Raji (cell line): ENCODE measurements around the gene KIF4A.

Experiments used
- POLR2A ChIP-seq: IDR thresholded peaks from 2 replicates; pipeline ENCODE4 v1.6.1; 2011; ENCODE audit warnings: low read depth, low read length, control low read depth; ENCODE audit not compliant: insufficient read depth

The KIF4A gene

DNA sequence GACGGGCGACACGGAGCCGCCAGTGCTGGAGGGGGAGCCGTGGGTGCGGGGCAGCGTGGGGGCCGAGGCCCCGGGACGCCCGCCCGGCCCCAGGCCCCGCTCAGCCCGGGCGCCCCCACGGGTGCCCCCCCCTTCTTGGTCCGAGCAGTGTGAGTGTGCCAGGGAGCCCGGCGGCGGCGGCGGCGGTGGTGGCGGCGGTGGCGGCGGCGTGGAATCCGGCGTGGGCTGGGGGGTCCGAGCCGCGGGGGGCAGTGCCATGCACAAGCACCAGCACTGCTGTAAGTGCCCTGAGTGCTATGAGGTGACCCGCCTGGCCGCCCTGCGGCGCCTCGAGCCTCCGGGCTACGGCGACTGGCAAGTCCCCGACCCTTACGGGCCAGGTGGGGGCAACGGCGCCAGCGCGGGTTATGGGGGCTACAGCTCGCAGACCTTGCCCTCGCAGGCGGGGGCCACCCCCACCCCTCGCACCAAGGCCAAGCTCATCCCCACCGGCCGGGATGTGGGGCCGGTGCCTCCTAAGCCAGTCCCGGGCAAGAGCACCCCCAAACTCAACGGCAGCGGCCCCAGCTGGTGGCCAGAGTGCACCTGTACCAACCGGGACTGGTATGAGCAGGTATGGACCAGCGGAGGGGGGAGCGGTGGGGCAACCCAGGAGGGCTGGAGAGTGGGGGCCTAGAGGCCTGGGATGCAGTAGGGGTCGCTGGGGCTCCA is 155.2 kb downstream of the KIF4A start:
- no peak for TF ChIP-seq POLR2A

DNA sequence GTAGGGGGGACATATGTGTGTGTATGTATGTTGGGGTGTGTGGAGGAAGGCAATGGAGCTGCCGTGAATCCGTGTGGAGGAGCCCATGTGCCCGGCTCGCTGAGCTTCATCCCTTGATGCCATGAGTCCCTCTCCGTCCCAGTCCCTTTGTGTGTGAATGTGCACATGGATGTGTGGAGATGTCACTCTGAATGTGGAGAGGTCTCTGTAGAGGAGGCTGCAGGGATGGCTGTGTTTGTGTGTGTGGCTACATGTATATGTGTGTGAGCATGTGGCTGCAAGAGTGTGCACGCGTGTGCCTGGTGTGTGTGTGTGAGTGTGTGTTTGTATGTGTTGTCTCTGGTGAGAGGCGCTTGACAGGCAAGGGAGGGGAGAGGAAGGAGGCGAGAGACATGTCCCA is 156.0 kb downstream of the KIF4A start:
- TF ChIP-seq POLR2A = no peak

DNA sequence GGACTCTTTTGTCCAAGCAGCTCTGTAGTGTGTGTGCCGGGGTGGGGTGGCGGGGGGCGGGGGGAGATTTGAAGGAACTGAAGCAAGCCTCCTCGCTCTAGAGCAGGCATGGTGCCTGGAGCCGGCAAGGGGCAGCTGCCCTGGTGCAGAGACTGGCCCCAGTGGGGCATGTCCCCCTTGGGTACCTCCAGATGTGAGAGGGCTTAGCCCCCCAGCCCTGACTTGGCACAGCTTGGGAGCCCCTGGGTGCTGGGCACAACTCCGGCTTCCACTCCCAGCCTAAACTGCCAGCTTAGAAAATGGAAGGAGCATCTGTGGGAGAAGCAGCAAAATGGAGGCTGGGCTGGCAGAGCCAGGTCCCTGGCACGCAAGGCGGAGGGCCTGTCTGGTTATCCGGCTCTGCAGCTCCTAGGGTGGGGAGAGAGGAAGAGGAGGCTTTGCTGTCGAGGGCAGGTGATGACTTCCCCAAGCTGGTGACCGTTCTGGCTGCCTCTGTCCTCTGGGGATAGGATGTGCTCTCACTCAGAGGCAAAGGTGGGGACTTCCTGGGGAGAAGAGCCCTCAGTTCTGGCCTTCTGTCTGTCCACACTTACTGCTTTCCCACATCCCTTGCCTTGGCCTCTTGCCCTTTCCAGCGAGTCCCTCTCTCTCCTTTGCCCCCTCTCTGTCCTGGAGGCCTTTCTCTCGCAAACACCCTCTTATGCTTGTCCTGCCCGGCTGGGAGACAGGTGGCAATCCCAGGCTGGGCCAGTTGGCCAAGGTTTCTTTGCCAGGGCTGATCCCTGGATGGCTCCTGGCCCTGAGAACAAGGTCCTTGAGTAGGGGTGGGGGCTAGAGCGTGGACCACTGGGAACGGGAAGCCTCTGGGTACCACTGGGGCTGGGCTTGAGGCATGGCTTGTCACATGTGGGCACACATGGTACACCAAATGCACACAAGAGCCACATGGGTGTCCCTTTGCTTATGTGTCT is 156.8 kb downstream of the KIF4A start:
- TF ChIP-seq POLR2A = no peak

DNA sequence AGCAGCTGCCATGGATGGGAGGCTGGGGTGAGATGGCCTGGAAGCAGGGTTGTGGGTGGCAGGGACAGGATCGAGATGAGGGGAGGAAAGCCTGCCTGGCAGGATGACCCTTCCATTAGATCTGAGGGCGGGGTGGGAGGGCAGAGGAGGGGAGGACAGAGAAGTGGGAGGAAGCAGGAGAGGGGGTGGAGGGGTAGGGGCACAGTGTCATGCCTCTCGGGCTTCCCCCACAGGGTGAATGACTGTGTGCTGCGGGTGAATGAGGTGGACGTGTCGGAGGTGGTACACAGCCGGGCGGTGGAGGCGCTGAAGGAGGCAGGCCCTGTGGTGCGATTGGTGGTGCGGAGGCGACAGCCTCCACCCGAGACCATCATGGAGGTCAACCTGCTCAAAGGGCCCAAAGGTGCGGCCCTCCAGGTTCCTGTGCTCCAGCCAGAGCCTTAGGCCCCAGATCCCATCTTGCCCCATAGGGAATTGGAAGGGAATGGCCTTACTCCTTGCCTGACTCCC is 159.6 kb downstream of the KIF4A start:
- TF ChIP-seq POLR2A = no peak

DNA sequence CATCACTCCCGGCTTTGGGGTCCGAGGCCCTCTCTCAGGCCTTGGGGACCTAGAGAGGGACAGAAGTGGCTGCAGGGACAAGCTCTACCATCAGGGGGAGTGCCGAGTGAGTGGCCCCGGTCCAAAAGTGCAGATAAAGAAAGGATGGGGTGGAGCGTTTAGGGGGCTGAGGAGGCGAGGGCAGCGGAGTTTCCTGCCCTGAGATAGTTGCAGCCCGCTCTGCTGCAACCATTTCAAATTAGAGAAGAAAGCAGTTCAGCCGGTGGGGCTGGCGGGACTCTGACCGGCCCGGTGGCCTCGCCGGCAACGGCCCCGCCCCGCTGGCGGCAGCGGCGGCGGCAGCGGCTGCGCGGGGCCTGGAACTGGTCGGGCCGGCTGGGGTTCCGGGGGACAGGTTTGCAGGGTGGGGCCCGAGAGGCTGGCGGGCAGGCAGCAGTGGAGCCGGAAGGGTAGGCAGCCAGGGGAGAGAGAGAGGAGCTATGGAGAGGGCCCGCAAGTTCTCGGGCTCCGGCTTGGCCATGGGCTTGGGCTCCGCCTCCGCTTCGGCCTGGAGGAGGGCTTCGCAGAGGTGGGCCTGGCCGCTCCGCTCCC is 162.3 kb downstream of the KIF4A start:
- TF ChIP-seq POLR2A = no peak

DNA sequence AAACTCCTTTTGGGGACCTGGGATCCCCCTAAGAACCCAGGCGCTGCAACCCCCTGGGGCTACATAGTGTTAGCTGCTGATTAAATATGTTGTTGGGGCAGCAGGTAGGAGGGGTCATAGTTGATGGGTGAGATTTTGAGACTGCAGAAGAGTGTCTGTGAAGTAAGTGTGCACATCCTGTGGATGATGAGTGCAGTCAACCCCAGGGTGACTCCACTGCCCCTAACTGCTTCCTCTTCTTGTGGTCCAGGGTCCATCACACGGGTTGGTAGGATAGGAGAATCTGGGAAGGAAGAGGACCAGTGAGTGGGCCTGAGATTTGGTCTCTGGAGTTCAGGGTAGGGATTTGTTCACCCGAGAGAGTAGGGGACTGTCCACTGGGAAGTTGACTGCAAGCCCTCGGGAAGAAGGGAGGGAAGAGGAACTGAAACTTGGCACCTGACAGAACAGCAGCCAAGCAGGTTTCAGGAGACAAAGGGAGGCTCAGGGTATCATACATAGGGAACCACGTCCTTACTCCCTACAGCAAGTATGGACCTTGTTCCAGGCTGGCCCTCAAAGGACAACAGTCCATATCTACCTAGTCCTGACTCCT is 163.2 kb downstream of the KIF4A start:
- TF ChIP-seq POLR2A = no peak

DNA sequence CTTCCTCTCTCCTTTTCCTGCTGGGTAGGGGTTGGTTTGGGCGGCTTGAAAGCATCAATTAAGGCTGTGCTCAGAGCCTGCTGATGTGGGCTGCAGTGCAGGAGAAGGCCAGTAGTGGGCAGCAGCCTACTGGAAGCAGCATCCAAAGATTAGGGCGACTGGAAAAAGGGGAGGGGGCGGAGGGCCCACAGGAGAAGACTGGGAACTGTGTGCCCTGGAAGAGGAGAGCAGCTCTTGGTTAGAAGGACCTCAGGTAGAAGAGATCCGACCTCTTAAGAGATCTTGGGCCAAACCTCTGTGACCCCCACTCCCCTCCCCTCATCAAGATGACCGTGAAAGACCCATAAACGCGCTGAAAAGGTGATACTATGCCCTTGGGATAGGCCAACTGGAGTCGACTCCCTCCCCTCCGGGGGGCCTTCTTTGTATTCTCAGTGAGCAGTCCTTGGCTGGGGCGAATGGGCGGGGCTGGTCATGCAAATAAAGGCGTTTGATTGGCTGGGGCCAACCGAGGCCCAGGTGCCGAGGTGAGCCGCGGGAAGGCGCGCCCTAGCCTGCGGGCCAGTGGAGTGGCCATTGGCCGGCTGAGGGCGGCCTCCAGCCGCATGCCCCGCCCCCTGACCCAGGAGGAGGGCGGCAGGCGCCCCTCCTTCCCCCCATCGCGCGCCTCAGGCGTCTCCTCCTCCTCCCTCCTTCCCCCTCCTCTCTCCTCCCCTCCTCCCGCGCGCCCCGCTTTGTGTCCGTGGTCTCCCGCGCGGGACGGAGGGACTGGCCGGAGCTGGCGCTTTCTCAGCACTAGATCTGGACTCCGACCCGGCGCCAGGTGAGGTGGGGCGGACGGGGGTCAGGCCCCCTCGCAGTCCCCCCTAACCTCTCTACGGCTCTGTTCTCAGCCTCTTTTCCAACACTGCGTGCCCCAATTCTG is 164.8 kb downstream of the KIF4A start:
- no peak for TF ChIP-seq POLR2A

DNA sequence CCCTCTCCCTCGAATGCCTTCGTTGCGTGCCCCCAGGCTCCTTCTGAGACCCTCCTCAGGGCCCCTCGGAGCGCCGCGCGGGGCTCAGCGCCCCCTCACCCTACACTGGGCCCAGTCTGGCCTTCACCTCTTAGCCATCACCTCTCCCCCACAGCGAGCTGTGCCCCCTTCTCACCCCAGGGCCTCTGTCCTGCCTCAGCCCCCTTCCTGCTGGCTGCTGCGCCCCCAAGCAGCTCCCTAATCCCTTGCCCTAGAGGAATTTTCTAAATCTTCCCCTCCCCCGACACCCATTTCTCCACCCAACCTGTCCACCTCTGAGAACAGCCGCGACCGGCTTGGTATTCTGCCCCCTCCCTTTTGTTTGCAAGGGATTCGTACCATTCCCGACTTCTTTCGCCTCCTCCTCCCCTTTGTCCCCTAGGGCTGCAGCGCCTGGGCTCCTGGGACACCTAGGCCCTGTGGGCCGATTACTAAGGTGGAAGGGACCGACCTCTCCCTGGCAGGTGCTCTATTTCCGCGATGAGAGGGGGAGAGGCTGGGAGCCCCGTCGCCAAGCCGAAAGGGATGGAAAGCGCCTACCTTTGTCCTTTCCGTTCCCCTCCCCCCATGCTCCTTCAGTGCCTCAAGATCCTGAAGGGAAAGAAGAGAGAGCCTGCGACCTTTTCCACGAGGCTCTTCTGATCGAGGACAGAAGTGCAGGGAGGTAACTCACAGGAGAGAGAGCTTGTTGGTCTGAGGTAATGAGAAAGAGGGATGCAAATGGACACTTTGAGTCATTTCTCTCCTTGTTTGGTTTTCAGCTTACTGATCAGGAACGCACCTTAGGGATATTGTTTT is 165.7 kb downstream of the KIF4A start:
- no peak for TF ChIP-seq POLR2A

DNA sequence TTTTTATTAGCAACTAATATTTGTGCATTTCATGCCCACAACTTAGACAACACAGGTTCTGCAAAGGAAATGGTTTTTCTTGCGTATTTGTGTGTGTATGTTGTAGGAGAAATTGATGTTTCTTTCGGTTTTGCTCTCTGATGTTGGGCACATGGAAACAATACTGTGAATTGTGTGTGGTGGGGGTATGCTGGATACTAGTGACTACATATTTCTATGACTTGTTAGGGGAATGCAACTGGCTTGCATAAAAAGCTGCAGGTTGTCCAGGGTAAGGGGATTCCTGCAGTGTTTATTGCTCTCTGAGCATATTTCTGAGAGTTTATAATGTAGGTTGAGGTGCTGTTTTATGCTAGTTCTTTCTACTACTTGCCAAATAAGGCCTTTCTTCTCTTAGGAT is 166.4 kb downstream of the KIF4A start:
- TF ChIP-seq POLR2A = no peak

DNA sequence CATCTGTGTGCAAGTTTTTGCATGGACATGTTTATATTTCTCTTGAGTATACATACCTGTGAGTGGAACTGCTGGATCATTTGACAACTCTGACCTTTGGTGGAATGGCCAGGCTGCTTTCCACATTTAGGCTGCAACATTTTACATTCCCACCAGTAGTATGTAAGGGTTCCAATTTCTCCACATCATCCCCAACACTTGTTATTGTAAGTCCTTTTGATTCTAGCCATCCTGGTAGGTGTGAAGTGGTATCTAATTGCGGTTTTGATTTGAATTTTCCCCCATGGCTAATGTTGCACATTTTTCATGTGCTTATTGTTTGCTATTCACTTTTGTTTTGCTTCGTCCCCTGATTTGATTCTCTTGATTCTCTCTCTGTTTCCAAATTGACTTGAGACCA is 171.1 kb downstream of the KIF4A start:
- TF ChIP-seq POLR2A = no peak

DNA sequence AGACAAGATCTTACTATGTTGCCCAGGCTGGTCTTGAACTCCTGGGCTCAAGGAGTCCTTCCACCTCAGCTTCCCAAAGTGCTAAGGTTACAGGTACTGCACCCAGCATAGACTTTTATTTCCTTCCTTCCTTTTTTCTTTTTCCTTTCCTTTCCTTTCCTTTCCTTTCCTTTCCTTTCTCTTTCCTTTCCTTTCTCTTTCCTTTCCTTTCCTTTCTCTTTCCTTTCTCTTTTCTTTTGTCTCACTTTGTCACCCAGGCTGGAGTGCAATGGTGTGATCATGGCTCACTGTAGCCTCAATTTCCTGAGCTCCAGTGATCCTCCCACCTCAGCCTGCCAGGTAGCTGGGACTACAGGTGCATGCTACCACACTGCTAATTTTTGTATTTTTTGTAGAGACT is 174.1 kb downstream of the KIF4A start:
- TF ChIP-seq POLR2A = no peak

DNA sequence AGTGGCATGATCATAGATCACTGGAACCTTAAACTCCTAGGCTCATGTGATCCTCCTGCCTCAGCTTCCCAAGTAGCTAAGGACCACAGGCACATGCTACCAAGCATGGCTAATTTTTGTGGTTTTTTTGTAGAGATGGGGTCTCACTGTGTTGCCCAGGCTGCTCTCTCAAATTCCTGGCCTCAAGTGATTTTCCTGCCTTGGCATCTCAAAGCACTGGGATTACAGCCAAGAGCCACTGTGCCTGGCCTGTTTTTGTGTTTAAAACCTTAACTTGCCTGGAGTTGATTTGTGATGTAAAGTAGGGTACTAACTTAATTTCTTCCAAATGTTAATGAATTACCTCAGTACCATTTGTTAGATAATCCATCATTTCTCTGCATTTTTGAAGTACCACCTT is 177.1 kb downstream of the KIF4A start:
- TF ChIP-seq POLR2A = no peak

DNA sequence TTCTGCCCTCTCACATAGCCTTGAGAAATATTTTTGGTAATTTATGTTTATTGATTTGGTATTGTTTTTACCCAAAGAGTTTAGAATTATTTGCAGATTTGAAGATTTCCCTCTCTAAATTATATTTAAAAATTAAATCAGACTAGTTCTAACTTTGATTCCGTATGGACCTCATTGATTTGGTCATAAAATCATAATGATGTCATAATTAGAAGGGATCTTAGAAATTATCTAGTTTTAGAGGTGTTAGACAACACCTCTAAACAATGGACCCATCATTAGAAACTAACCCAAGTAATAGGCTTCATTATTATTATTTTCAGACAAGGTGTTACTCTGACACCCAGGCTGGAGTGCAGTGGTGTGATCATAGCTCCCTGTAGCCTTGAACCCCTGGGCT is 178.8 kb downstream of the KIF4A start:
- no peak for TF ChIP-seq POLR2A
